D341Med (cell line): ENCODE data around the gene DPT.

Experiments used
- DNase-seq: peaks from one replicate; pipeline ENCODE4 v3.0.0; 2012; ENCODE audit warnings: low spot score

DPT gene

DNA sequence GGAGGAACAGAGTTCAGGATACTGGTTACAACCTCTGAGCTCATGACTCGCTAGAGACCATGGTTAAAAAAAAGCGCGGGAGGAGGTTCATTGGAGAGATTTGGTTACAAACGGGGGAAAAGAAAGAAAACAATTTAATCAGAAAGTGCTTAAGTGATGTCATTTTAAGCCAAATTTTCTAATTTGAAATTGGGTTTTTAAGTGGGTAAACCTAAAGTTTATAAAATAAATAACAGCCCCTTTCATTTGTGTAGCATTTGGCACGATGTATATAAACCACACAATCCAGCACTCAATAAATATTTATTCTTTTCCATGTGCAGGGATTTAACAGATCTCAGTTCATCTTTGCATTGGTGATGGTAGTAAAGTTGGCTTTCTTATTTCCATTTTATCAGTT lies 7.0 kb upstream of the DPT start:
- no peak for DNase-seq

- DNase-seq = no peak
These were observed 5.9 kb upstream of the DPT start for GRCh38 chr1:168734946-168735345.

DNA sequence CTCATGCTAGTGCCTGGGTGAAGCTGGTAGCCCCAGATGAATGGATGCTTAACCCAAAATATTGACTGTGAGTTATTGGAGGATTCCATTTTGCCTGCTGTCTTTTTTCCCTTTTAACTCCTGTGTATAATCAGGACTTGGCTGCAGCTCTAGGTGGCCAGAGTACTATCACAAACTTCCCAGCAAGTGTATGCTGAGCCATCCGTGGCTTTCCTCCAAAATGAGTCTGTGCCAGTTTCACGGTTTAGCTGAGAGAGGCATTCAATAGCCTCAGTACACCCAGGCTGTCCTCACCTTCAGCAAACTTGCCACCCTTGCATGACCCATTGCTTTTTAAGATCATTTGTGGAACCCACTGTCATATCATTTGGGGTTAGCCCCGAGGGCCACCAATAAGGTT lies 5.3 kb upstream of the DPT start:
- DNase-seq = no peak

GRCh38 chr1:168733241-168733640 lies 4.2 kb upstream of the DPT start:
- no peak for DNase-seq

- DNase-seq = no peak
These were observed 3.7 kb upstream of the DPT start for GRCh38 chr1:168732736-168733135.

- DNase-seq = no peak
These were observed 2.4 kb upstream of the DPT start for GRCh38 chr1:168731244-168731953.

GRCh38 chr1:168729405-168729802 lies 398 bp upstream of the DPT start:
- no peak for DNase-seq

GRCh38 chr1:168726719-168727118 lies 2.3 kb downstream of the DPT start:
- DNase-seq = no peak

DNA sequence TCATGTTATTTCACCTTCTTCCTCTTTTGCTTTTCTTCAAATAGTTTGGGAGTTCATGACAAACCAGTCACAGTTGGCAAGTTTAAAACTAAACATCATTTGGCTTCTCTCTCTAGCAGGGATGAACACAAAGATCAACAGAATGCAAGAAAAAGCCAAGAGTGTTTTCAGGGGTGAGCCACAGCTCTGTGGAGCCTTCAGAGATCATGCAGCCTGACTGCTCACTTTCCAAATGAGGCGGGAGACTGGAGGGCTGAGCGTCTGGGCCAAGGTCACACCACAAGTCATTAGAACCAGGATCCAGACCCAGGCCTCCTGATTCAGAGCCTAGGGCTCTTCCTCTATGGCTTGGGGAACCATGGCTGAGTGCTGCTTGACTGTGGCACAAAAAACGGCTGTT lies 2.7 kb downstream of the DPT start:
- DNase-seq = no peak

DNA sequence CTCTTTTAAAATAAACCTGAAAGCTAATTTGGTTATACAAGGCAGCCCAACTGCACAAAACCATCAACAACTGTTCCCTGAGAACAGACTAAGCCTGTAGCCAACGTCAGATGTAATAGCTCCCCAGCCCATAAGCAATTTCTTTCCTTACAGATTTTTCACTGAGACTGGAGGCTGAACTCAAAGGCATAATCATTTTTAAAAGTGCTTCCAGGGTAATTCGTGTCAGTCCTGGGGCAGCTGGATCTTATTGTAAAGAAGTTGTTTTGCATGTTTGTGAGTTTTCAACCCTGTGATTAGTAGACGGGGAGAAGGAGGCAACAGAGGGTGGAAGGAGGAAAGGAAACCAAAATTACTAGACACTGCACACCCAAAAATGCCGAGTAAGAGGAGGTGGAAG lies 3.2 kb downstream of the DPT start:
- DNase-seq = no peak

- DNase-seq = no peak
These were observed 3.9 kb downstream of the DPT start for GRCh38 chr1:168725060-168725459.

DNA sequence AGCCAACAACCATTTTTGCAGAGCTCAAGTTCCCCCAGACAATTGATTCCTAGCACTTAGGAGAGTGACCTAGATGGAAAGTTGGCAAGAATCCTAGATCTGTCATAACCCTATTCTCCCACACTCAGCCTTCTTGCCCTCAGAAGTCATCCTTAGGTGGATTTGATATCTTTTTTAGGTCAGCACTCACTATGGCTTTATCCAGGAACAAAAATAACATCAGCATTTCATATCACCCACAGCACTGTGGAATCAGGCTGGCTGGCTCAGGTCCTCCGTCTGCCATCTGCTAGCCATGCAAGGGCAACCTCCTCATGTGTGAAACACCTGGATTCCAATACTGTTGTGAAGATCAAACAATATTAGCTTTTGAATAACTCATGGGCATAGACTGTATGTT lies 6.0 kb downstream of the DPT start:
- DNase-seq = no peak

DNA sequence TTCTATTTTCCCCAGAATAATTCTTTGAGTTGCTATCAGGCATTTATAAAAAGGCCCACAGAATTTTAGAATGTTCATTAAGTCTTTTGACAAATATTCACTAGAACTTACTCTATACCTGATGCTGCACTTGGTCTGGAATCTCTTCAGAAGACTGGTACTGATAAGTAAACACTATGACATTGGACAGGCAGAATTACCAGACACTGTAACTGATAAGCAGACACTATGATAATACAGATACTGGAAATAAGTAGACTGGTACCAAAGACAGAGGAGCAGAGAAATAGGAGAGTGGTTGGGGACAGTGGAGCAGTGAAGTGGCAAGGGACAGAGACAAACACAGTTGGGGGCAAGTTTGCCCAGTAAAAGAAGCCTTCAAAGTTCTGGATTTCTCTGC lies 8.2 kb downstream of the DPT start:
- DNase-seq = no peak

DNA sequence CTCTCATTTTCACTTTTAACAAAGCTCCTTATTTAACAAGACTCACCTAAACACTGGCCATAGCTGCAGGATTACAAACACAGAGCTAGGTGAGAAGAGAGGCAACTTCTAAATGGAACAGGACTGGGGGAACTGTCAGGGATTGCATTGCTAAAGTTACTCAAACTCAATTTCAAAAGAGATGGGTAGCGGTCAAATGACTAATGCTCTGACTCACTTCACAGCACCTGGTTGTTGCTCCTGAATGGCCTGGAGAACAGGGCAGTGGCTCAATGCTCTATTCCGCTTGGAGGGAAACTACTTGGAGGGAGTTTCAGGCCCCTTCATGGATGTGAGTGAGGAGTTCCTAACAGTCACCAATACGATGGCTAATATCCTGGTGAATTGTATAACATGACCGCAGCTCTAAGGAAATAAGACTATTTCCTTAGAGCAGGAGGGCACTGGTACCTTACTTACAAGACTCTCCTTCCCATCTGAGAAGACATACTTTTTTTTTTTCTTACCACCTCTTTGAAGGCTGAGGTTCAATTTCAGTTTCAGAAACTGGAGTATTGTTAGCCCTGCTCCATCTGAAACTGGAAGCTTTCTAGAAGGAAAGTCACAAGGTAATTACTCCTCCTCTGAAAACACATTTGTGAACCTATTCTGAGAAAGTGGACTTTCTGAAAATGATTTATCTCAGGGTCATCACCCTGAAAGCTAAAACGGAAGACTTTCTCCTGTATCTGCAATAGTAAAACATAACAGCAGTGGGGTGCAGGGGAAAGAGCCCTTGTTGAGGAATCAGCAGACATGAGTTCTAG lies 9.5 kb downstream of the DPT start:
- no peak for DNase-seq

GRCh38 chr1:168717906-168718891 lies 10.8 kb downstream of the DPT start:
- DNase-seq = no peak

DNA sequence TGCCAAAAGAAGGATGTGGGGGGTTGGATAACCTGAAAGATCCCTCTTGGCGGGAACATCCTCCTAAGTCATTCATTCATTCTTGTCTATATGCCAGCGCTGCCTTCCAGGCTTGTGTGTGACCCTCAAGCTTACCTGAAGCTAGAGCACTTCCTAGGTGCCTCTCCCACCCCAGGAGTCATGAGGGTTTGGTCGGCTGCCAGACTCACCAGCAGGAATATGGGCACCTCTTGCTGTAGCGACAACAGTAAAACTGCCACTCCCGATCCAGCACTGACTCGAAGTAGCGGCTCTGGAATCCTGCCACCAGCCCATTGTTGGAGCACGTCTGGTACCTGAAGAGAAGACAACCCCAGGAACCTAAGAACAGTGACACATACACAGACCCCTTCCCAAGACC lies 15.0 kb downstream of the DPT start:
- DNase-seq = no peak

GRCh38 chr1:168709405-168710363 lies 19.3 kb downstream of the DPT start:
- no peak for DNase-seq

GRCh38 chr1:168708698-168709404 lies 20.2 kb downstream of the DPT start:
- DNase-seq = no peak

- DNase-seq = no peak
These were observed 22.5 kb downstream of the DPT start for GRCh38 chr1:168706391-168706992.

DNA sequence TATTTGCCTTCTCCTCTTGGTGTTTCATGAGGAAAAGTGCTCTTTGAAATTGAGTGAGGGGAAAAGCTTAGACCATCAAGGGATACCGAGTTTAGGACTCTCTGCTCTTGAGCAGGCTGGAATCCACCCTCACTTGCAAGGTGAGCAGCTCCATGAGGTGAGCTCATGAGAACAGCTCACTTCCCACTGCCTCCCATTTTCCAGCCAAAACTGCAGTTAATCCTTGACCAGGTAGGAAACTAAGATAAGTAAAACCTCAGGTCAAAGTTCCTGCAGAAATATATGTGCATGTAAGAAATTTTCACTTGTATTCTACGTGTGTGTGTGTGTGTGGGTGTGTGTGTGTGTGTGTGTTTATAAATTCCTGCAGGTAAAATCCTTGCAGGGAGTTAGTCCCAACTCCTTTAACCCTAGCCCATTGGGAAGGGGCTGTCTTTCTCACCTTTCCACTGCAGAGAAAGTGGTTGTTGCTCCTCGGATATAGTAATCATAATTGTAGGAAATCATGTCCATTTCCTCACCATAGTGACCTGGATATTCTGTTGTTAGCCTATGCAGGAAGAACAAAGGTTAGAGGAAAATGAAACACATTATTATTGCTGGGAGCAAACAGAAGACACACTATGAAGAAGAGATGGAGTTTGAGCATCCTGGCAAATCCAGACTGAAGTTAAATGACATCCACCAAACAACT lies 28.3 kb downstream of the DPT start:
- DNase-seq = no peak
